Endothelial cell of hepatic sinusoid (primary cell): ENCODE measurements around the gene AKT3.

ENCODE experiments used
- in situ Hi-C: cut with HindIII; loops from 2 replicates; pipeline ENCODE4 v1.10.0; 2017; ENCODE audit warnings: low sequenced_read_pairs

The AKT3 gene

DNA sequence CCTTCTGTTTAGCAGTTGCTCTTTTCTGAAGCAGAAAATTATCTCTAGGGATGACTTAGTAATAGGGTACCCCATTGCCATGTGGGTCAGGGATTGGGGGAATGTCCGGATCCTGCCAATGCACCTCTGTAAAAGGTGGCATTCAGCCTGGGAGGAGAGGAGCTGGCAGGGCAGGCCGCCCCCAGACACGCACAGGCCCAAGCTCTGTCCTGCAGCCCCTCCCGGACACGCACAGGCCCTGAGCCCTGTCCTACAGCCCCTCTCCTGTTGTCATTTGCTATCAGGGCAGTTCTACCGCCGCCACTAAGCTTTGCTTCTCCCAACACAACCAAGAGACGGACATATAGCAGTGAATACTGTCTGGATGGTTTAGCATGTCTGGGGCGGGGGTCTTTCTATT lies 375.1 kb downstream of the AKT3 start:
- in situ Hi-C loops: no loop called here

DNA sequence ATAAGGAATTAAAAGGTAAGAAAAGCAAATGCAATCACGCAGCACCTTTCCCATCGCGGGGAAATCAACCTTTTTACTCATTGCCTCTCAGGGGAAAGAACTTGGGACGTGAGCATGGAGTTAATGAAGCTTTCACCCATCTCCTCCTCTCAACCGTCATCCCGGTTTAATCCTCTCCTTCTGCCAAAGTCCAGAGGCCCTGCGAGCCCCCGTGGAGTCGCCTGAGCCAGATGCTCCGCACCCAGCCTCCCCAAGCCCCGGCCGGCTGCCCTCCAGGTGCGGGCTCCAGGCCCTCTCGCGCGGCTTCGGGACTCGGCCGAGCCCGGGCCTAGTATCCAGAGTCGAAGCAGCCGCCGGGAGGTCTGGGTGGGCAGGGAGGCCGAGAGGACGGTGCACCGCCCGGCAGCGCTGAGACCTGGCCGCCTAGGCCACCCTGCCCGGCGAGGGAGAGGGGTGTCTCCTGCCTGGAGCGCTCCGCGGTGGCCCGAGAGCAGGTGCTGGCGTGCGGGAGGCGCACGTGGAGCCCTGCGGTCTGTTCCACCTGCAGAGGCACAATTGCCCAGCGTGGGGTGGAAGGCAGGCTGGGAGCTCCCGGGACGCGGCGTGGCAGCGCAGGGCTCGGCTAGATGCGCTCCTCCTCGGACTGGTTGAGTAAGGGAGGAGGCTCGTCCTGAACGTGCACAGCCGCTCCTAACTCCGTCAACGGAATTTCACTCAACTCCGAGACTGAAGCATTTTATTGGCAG lies 375.7 kb downstream of the AKT3 start:
- in situ Hi-C loops: no loop called here

DNA sequence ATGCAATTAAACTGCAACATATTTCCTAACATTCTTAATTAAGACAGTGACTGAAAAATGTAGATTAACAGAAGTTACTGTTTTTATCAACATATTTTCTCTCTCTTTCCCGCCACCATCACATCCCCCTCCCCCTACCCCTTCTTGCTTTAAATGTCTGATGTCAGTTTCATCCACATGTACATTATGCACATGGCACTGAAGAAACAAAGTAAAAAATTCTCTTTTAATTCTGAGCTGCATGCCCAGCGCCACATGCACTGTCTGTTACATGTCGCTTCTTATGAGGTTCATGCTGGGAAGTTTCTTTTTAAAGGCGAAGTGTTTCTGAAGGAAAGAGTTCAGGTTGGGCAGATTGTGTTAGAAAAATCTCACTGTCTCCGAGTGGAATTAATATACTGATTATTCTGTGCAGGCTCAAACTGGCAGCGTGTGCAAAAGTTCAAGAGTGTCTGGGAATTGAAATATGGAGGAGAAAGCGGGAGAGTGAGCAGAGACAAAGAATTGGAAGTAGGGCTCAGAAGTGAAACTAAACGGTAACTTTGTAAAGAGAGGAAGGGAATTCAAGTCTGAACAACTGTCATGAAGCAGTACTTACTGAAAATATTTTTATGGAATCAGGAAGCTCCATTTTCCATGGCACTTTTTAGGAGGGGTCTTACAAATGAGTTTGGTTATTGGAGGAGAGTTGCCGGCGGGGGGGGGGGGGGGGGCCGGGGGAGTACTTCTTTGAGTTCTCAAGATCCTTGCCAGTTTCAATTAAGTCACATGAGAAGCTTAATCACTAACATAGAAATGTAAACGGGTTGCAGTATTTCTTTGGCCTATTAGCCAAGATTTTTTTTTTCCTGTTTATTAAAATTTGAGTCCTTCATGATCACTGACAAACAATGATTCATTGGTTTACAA lies 376.6 kb downstream of the AKT3 start:
- in situ Hi-C loops: no loop called here

GRCh38 chr1:243471754-243472745 lies 378.0 kb downstream of the AKT3 start:
- in situ Hi-C loops: no loop called here

- in situ Hi-C loops: no loop called here
Measured at GRCh38 chr1:243471026-243471685, 378.9 kb downstream of the AKT3 start.

DNA sequence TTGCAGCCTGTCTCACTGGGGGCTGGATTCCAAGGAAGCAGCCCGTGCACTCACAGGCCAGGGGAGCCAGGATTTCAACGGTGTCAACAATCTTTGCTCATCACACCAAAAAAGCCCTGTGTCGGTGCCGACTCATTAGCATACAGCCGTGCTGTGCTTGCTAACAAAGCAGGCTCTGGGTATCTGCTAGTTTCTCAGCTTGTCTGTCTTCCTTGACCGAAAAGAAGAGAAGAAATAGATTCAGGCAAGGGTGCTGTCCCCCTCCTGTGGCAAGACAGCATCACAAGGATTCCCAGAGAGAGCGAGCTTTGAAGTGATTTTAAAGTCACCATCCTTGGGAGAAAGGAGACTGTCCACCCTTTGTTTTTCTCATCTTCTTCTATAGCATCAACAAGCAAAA lies 379.5 kb downstream of the AKT3 start:
- in situ Hi-C loops: no loop called here

- in situ Hi-C loops: no loop called here
Measured at GRCh38 chr1:243469497-243469896, 380.5 kb downstream of the AKT3 start.

DNA sequence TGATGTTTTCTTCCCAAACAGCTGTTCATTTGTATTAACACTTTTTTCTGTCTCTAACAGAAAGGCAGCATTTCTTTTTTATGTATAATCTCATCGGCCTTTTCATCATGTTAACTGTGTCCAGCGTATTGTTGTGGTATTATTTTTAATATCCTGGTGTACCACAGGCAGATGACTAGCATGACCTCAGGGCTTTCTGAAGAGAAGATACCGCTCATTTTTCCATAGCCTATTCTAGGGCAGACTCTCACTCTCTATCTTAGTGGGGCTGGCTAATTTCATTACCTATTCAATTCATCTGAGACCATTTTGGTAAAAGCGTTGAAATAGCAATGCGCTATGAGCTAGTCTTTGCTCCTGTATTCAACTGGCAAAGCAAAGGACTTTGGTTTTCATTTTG lies 384.3 kb downstream of the AKT3 start:
- in situ Hi-C loops: no loop called here

GRCh38 chr1:243465081-243465480 lies 385.0 kb downstream of the AKT3 start:
- in situ Hi-C loops: no loop called here

- in situ Hi-C loops: no loop called here
Measured at GRCh38 chr1:243462929-243463697, 386.9 kb downstream of the AKT3 start.

DNA sequence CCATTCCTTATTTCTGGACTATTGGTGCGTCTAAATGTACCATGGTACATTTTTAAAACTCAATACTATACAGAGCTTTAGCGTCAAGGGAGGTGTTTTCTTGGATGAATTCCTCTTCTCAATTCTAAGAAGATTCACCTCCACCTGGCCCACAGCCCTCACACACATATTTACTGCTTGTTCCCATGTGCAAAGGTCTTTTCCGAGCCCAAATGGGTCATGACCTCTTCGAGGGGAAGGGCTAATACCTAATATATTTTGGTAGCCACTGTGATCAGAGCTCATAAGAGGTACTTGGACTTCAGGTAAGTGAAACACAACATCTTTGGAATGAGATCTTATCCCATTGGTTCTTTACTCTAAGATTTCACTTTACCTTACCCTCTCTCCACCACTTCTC lies 388.3 kb downstream of the AKT3 start:
- in situ Hi-C loops: no loop called here

GRCh38 chr1:243459059-243459458 lies 391.0 kb downstream of the AKT3 start:
- in situ Hi-C loops: no loop called here

DNA sequence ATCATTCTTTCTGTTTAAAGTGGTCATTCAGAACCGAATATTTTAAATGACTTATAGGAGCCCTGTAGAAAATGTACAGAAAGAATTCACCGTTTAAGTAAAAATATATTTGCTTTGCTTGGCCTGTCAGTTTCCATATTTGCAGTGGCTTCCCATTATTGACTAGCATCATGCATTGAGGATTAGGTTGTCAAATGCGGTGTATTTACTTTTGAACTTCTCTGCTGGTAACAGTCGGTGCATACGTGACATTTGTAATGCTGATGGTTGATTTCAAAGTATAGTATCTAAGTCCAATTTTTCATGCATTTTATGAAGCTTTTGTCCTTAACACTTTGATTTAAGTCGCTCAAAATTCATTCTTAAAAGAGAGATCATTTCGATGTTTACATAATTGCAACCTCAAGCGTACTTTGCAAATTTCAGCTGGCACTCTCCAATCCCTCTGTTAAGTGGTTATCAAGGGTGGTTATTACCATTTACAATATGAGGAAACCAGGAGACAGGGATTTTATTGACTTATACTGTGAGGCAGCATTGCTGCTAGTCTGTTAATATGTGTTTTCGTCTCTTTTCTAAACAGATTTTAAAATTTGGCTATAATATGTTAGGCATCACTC lies 392.6 kb downstream of the AKT3 start:
- in situ Hi-C loops: no loop called here

GRCh38 chr1:243455760-243456651 lies 394.0 kb downstream of the AKT3 start:
- in situ Hi-C loops: no loop called here

DNA sequence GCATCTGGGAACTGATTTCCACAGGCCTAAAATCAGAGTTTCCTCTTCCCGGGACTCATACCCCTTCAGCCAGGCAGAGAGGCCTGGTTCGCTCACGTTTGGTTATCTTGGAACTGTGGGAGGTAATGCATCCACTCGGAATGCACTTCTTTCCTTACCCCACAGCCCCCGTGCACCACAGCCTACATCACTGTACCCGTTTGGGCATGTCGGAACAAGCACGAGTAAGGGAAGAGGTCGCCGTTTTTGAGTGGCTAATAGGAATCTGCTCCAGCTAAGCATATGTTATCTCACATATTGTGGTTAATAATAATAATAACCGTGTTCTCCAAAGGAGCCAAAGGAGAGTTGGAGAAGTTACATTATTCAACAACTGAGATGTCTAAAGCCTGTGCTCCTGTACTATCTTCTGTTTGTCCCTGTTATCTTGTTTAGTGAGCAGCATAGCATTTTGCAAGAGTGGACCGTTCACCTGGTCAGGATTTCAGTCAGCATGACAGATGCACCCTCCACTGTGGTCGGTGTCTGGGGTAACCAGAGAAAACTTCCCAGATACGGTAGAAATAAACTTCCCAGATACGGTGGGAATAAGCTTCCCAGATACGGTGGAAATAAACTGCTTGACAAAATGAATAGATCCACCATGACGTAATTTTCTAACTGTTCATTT lies 395.6 kb downstream of the AKT3 start:
- in situ Hi-C loops: no loop called here

DNA sequence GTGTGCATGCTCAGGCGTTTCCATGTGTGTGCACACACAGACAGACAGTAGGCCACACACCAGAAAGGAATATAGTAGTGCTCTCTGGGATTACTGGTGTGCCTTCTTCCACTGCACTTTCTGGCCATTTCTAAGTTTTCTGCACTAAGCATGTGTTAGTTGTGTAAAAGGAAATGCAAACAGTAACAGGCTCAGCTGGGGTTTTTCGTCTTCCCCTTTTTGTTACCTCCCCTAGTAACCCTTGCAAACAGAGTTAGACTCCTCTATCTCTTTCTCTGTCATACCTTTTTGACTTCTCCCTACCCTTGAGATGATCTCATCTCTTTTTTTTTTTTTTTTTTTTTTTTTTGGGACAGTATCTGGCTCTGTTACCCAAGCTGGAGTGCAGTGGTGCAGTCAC lies 398.0 kb downstream of the AKT3 start:
- in situ Hi-C loops: no loop called here

- in situ Hi-C loops: no loop called here
Measured at GRCh38 chr1:243449373-243449772, 400.7 kb downstream of the AKT3 start.

DNA sequence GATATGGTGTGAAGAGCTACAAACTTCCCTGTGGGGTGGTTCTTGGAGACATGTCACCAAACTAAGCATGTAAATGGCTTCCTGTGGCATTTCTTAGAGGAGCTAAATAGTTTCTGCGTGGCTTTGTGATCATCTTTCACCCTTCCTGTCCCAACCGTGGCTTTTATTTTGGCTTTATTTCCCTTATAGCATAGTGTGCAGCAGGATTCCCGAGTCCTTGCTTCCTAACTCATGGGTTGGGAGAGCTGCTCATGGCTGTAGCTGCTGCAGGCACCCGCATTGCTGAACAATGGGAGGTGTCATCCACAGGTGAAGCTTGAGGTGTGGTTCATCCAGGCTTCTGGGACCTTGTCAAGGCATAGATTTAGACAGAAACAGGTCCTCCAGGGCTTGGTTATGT lies 402.2 kb downstream of the AKT3 start:
- in situ Hi-C loops: no loop called here
